Activated CD4-positive, alpha-beta T cell treated with anti-CD3 and anti-CD28 coated beads, Interleukin-2, amount 10 ng/mL, durations not matched to agents 7 days and 5 days (primary cell): ENCODE data around the gene SLC35E4. TPM values are rescaled to one million over a fixed set of nuclear protein-coding genes. Genes with fewer than 3 reads are reported as not detected.
"Not testable (repeated sequence)": the region's sequence is repeated elsewhere in the genome, so short reads cannot be mapped to it uniquely, and the experiment has no call there.

Experiments
- CTCF ChIA-PET: fragments of 350-600 bp; sonication (Branson Sonifier 250); formaldehyde crosslinking; loops from one replicate; lab custom pipeline; 2021; ENCODE audit warnings: antibody characterized with exemption; lab: Charles Lee
- POLR2A ChIA-PET: fragments of 350-600 bp; sonication (Branson Sonifier 250); formaldehyde crosslinking; loops from one replicate; lab custom pipeline; 2021; ENCODE audit warnings: antibody characterized with exemption; lab: Charles Lee
- DNase-seq: peaks from one replicate; pipeline ENCODE4 v3.0.0-alpha.2; 2020
- H3K27ac Mint-ChIP-seq: one replicate; pipeline ENCODE4 v1.8.0; 2021; ENCODE audit warnings: mild to moderate bottlenecking, moderate library complexity, mixed read lengths
- H3K27me3 Mint-ChIP-seq: one replicate; pipeline ENCODE4 v1.8.0; 2021; ENCODE audit warnings: mixed read lengths
- H3K36me3 Mint-ChIP-seq: one replicate; pipeline ENCODE4 v1.8.0; 2021; ENCODE audit warnings: low read depth, mixed read lengths
- H3K4me1 Mint-ChIP-seq: one replicate; pipeline ENCODE4 v1.8.0; 2021; ENCODE audit warnings: mixed read lengths
- H3K4me3 Mint-ChIP-seq: one replicate; pipeline ENCODE4 v1.8.0; 2021; ENCODE audit warnings: mild to moderate bottlenecking, moderate library complexity, mixed read lengths
- H3K9me3 Mint-ChIP-seq: one replicate; pipeline ENCODE4 v1.8.0; 2021; ENCODE audit warnings: mixed read lengths
- total RNA-seq, 2 experiments: library from RNA; stranded (reverse); gene quantifications; one replicate each; pipeline ENCODE4 v1.2.3, GENCODE V29; 2021

Gene SLC35E4
- total RNA-seq = 1 to 10 TPM; 1.8 to 2.5 TPM

- Mint-ChIP-seq H3K27ac (peak within 1 kb of the TSS; percentile 82), H3K27me3 (no peaks in the 10 kb centered on the region), H3K36me3 (peaks cover 9% of the 10 kb centered on the region), H3K4me1 (peaks cover 27% of the 10 kb centered on the region), H3K9me3 (peaks cover 3% of the 10 kb centered on the region), H3K4me3 (peak within 1 kb of the TSS; percentile 76)
- CTCF ChIA-PET = interaction anchor here (0.6 to 5.4 kb wide), 17 partner anchors 10 to 547 kb away, joined by 3 to 61 read pairs (median 4); partner anchors contain the start of gene DUSP18
- POLR2A ChIA-PET = no interaction called here
- DNase-seq = peak; percentile 94
These were observed at the start of gene SLC35E4 for GRCh38 chr22:30635273-30636225. Gene SLC35E4, plus strand, starts transcription at chr22:30635781. Its CDS starts 670 bp downstream, at chr22:30636451.

- POLR2A ChIA-PET = no interaction called here
- no peak overlapping the region for H3K4me3 Mint-ChIP-seq
These were observed 49.2 kb upstream of the SLC35E4 start for GRCh38 chr22:30586414-30586813.

GRCh38 chr22:30591191-30591587 is 44.4 kb upstream of the SLC35E4 start:
- Mint-ChIP-seq H3K36me3 (peaks cover 26% of the 10 kb centered on the region), H3K4me3 (no peak overlapping the region), H3K4me1 (no peaks in the 10 kb centered on the region), H3K27ac (no peak overlapping the region), H3K27me3 (peaks cover 5% of the 10 kb centered on the region), H3K9me3 (no peaks in the 10 kb centered on the region)
- ChIA-PET POLR2A (no interaction called here), CTCF (interaction anchor here (0.6 to 3.1 kb wide), 4 partner anchors 11 to 665 kb away, joined by 3 to 10 read pairs (median 4); no protein-coding TSS in a partner anchor)
- DNase-seq = peak; percentile 7

More at GRCh38 chr22:30586414-30586813, 49.2 kb upstream of the SLC35E4 start:
- H3K4me1 Mint-ChIP-seq = no peaks in the 10 kb centered on the region
- H3K9me3 Mint-ChIP-seq = no peaks in the 10 kb centered on the region
- no peak for DNase-seq
- CTCF ChIA-PET = no interaction called here
- no peak overlapping the region for H3K27ac Mint-ChIP-seq
- peaks cover 46% of the 10 kb centered on the region for H3K36me3 Mint-ChIP-seq
- no peaks in the 10 kb centered on the region for H3K27me3 Mint-ChIP-seq

- Mint-ChIP-seq H3K36me3 (peaks cover 20% of the 10 kb centered on the region), H3K27me3 (peaks cover 5% of the 10 kb centered on the region), H3K9me3 (no peaks in the 10 kb centered on the region), H3K27ac (no peak within 1 kb of the TSS), H3K4me3 (no peak within 1 kb of the TSS), H3K4me1 (no peaks in the 10 kb centered on the region)
- CTCF ChIA-PET = interaction anchor here (0.5 to 3.1 kb wide), 5 partner anchors 10 to 984 kb away, joined by 3 to 10 read pairs (median 3); no protein-coding TSS in a partner anchor
- POLR2A ChIA-PET = no interaction called here
- peak; percentile 96 for DNase-seq
These were observed 43.8 kb upstream of the SLC35E4 start, which contains the start of gene PES1 for GRCh38 chr22:30591588-30592359. Gene PES1, minus strand, starts transcription at chr22:30591910. Its CDS starts 77 bp downstream, at chr22:30591833.

- CTCF ChIA-PET = interaction anchor here (0.5 to 3.1 kb wide), 3 partner anchors 10 to 984 kb away, joined by 3 to 10 read pairs (median 3); no protein-coding TSS in a partner anchor
These were observed 43.2 kb upstream of the SLC35E4 start for GRCh38 chr22:30592360-30592713.

GRCh38 chr22:30596199-30596598 is 39.4 kb upstream of the SLC35E4 start:
- Mint-ChIP-seq H3K27me3 (peaks cover 5% of the 10 kb centered on the region), H3K4me3 (no peak overlapping the region), H3K36me3 (no peaks in the 10 kb centered on the region), H3K27ac (no peak overlapping the region), H3K4me1 (no peaks in the 10 kb centered on the region), H3K9me3 (no peaks in the 10 kb centered on the region)
- CTCF ChIA-PET = interaction anchor here (1.5 kb wide), 1 partner anchor 11 kb away, joined by 3 read pairs; no protein-coding TSS in a partner anchor
- POLR2A ChIA-PET = no interaction called here
- no peak for DNase-seq

More at GRCh38 chr22:30592360-30592713, 43.2 kb upstream of the SLC35E4 start:
- H3K4me1 Mint-ChIP-seq, H3K27ac Mint-ChIP-seq, H3K4me3 Mint-ChIP-seq, POLR2A ChIA-PET, H3K27me3 Mint-ChIP-seq, DNase-seq, H3K9me3 Mint-ChIP-seq: not testable (repeated sequence)
- H3K36me3 Mint-ChIP-seq = peaks cover 14% of the 10 kb centered on the region

- CTCF ChIA-PET = interaction anchor here (0.7 kb wide), 1 partner anchor 277 kb away, joined by 3 read pairs; no protein-coding TSS in a partner anchor
- H3K4me1 Mint-ChIP-seq = no peaks in the 10 kb centered on the region
These were observed 38.7 kb upstream of the SLC35E4 start for GRCh38 chr22:30596886-30597285.

GRCh38 chr22:30598986-30599385 is 36.6 kb upstream of the SLC35E4 start:
- CTCF ChIA-PET = no interaction called here
- no peak overlapping the region for H3K27ac Mint-ChIP-seq
- DNase-seq = no peak
- no peaks in the 10 kb centered on the region for H3K36me3 Mint-ChIP-seq
- H3K4me3 Mint-ChIP-seq = no peak overlapping the region
- peaks cover 2% of the 10 kb centered on the region for H3K27me3 Mint-ChIP-seq
- peaks cover 1% of the 10 kb centered on the region for H3K4me1 Mint-ChIP-seq
- H3K9me3 Mint-ChIP-seq = no peaks in the 10 kb centered on the region
- POLR2A ChIA-PET = no interaction called here

More at GRCh38 chr22:30596886-30597285, 38.7 kb upstream of the SLC35E4 start:
- no peak overlapping the region for H3K4me3 Mint-ChIP-seq
- no peaks in the 10 kb centered on the region for H3K9me3 Mint-ChIP-seq
- H3K36me3 Mint-ChIP-seq = no peaks in the 10 kb centered on the region
- POLR2A ChIA-PET = no interaction called here
- no peak overlapping the region for H3K27ac Mint-ChIP-seq
- peaks cover 5% of the 10 kb centered on the region for H3K27me3 Mint-ChIP-seq
- no peak for DNase-seq

- DNase-seq = no peak
- Mint-ChIP-seq H3K27me3 (no peaks in the 10 kb centered on the region), H3K9me3 (no peaks in the 10 kb centered on the region), H3K4me1 (peaks cover 6% of the 10 kb centered on the region), H3K4me3 (no peak overlapping the region), H3K27ac (no peak overlapping the region), H3K36me3 (no peaks in the 10 kb centered on the region)
- ChIA-PET CTCF (interaction anchor here (2.8 kb wide), 1 partner anchor 9 kb away, joined by 10 read pairs; the partner anchor contains the start of gene PES1), POLR2A (no interaction called here)
These were observed 34.7 kb upstream of the SLC35E4 start for GRCh38 chr22:30600921-30601320.

- Mint-ChIP-seq H3K9me3 (no peaks in the 10 kb centered on the region), H3K27me3 (no peaks in the 10 kb centered on the region), H3K27ac (no peak overlapping the region), H3K4me1 (peaks cover 11% of the 10 kb centered on the region), H3K4me3 (no peak overlapping the region), H3K36me3 (no peaks in the 10 kb centered on the region)
- no peak for DNase-seq
- ChIA-PET CTCF (interaction anchor here (0.6 to 2.8 kb wide), 4 partner anchors 9 to 938 kb away, joined by 4 to 10 read pairs (median 4); partner anchors contain the start of gene PES1), POLR2A (no interaction called here)
These were observed 34.1 kb upstream of the SLC35E4 start for GRCh38 chr22:30601464-30601863.

- Mint-ChIP-seq H3K27me3 (peaks cover 1% of the 10 kb centered on the region), H3K36me3 (no peaks in the 10 kb centered on the region), H3K9me3 (no peaks in the 10 kb centered on the region), H3K27ac (no peak overlapping the region), H3K4me1 (peaks cover 16% of the 10 kb centered on the region), H3K4me3 (no peak overlapping the region)
- POLR2A ChIA-PET = no interaction called here
- CTCF ChIA-PET = interaction anchor here (0.6 to 2.8 kb wide), 6 partner anchors 10 to 939 kb away, joined by 3 to 10 read pairs (median 4); partner anchors contain the start of gene PES1
- DNase-seq = peak; percentile 35
These were observed 33.5 kb upstream of the SLC35E4 start for GRCh38 chr22:30602049-30602448.

- Mint-ChIP-seq H3K36me3 (no peaks in the 10 kb centered on the region), H3K4me3 (no peak overlapping the region), H3K4me1 (peaks cover 30% of the 10 kb centered on the region), H3K9me3 (no peaks in the 10 kb centered on the region), H3K27me3 (peaks cover 1% of the 10 kb centered on the region), H3K27ac (no peak overlapping the region)
- ChIA-PET CTCF (no interaction called here), POLR2A (no interaction called here)
- DNase-seq = no peak
These were observed 31.8 kb upstream of the SLC35E4 start for GRCh38 chr22:30603801-30604200.
